Stimulated activated CD8-positive, alpha-beta memory T cell treated with anti-CD3 and anti-CD28 coated beads, Interleukin-4, amount 100 ng/mL, for 1 hour (primary cell): Measurements from ENCODE around the gene PLXNC1.

Experiments used
- DNase-seq, 2 donors: peaks; one replicate each; pipeline ENCODE4 v3.0.0-alpha.2; 2020; ENCODE audit warnings: low read depth in 2 of 2, low spot score in 1 of 2

The PLXNC1 gene

DNA sequence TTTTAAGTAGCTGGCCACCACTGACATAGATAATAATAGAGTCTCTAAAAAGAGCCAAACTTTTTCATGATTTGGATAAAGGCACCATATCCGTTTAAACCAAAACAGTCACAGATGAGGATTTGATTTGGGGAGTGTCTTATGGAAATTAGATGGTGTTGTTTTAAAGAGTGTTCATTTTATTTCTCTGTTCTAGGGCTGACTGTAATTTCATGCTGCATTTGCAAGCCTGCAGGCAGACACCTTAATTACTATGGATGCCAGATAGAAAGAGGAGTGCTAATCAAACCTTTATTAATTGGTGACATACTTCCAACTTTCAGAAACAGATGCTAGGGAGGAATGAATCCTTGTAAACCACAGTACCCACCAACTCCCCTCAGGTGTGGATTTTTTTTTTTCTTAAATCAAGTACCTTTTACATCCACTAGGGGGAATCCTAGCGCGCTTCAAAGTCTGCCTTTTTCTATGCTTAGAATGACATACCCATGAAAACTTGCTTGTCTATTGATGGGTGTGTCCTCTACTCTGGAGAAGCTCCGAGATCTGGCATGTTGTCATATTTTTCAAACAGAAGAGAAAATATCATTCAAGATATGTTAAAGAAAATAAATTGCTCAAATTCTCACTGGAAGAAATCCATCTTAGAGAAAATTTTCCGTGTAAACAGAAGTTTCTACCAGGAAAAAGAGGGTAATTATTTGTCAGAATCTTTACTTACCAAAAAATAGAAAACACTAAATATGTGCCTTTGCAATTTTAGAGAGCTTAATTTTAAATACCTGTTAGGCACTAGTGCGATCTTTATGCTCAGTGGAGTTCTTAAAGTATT is 14.2 kb upstream of the PLXNC1 start:
- no peak for DNase-seq

DNA sequence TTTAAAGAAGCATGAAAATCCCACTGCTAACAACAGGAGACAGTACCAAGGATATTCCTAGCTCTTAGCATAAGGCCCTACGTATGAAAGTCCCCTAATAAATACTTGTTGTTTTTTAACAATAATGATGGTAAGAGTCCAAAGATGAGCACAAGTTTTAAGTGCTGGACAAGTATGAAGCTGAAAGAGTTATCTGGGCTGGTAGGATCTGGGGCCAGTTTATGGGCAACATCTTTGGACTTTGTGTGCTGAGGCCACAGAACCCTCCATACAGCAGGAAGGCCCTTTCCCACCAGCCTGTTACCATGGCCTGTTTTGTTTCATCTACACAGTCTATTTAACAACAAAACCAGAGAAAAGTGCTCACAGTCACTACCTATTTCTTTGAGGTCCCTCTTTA is 12.5 kb upstream of the PLXNC1 start:
- no peak for DNase-seq

DNA sequence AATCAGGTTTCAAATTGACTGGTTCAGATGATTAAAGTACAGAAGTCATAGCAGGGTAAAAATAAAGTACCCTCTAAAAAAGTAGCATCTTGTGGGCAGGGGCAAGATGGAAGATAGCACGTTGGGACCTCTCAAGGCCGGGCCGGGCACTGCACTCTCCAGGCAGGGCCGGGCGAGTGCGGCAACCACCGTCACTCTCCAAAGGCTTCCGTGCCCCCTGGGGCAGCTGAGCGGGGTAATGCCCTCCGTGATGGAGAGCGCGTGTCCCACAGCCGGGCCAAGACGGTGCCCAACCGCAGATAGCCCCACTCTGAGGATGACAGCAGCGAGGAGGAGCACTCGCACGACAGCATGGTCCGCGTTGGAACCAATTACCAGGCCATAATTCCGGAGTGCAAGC is 8.6 kb upstream of the PLXNC1 start:
- no peak for DNase-seq

DNA sequence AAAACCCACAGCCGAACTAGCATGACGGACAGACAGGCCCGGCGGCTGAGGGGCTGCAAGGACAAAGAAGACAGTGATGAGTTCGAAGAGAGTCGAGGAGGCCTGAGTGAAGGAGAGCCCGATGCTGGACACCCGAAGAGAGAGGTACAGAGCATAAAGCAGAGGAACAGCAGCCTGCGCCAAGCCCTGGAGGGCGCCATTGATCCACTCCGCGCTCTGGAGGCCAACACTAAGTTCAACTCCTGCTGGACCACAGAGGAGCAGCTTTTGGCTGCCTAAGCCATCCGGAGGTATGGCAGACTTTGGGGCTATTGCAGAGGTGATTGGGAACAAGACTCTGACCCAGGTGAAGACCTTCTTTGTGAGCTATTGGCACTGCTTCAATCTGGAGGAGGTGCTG is 7.8 kb upstream of the PLXNC1 start:
- no peak for DNase-seq

DNA sequence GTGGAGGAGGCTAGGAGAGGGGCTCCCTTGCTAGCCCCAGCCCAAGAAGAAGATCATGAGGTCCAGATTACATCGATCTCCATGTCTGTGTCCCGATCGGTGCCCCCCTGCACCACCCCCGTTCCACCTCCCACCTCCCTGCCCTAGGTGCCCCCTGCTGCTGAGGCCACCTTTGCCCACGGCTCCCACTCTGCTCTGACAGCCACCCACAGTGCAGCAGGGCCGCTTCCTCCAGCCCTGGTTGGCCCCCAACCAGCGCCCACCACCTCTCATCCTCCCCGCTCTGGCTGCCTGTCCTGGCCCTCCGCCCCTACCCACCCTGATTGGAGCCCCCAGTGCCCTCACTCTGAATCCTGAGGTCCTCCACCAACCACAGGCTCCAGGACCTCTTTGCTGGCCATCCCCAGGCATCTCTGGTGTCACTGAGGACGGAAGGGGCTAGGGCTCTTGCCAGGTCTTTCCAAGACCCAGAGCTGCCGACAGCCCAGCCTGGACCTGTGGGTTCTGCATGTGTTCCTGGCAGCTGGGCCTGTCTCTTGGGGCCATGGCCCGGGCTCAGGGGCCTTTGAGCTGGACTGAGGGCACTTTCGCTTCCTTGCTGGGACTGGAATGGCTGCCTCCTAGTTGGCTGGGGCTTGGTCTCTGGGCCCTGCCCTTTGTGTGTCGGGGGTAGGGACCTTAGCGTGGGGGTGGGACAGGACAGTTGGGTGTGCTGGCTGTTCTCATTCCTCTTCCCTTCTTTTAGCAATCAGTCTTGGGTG is 7.2 kb upstream of the PLXNC1 start:
- no peak for DNase-seq

DNA sequence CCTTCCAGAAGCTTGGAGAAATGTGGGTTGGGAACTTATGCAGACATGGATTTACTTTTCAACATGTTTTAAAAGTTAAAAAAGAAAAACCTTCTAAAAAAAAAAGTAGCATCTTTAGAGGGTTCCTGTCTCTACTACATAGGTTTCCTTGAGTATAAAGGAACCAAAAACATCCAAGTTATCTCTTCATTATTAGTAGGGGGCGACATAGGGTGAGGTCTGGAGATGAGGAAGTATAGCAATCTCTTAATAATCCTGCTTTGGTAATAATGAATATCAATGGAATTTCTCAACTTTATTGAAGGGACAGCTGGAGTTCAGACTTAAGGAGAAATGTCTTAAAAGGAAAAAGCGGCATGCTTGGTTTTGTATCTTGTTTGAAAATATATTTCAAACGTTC is 6.5 kb upstream of the PLXNC1 start:
- no peak for DNase-seq

DNA sequence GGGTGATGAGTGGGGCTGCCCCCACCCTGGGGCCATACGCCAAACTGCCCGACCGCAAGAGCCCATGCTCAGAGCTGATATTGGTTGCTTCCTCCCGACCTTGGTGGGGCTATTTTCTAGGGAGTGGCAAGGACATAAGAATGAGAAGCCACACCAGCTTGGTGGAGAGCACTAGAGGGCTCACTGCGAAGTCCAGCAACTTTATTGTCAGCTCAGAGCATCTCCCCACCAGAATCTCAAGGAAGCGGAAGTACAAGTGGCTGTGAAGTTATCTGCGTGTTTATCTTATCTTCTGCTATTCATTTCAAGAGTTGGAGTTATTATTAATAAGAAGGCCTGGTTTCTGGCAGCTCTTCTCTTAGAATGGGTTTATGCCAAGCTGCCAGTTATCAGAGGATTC is 4.9 kb upstream of the PLXNC1 start:
- no peak for DNase-seq

DNA sequence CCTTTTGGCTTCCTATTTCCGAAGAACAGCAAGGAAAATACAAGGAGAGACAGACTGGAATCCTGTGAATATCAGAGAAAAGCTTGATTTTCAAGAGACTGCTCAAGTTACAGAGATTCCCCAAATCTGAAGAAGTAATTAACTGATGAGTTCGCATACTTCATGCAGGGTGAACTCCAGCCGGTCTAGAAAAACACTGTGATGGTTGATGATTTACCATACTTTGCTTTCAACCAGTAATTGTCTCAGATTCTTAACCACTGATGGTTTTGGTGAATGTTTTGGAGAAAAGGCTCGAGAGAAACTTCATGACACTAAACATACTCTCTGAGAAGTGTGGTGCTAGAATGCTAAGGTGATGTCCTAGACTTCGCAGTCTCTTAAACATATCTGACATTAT is 4.4 kb upstream of the PLXNC1 start:
- no peak for DNase-seq

DNA sequence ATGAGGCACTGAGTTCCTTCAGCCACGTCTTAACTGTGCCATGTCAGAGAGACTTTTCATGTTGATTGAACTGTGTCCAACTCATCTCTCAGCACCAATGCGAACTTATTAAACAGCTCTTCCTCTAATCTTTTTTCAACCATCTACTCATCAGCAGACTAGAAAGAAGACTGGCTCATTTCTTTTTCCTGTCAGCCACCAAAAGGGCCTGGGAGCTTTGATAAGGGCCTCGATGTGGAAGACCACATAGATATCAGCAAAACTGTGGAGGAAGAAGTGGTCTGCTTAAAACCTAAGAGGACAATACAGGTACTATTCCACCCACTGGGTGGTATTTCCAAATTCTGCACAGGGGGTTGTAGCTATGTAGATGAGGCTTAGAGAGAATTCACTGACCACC is 3.6 kb upstream of the PLXNC1 start:
- DNase-seq: no peak

DNA sequence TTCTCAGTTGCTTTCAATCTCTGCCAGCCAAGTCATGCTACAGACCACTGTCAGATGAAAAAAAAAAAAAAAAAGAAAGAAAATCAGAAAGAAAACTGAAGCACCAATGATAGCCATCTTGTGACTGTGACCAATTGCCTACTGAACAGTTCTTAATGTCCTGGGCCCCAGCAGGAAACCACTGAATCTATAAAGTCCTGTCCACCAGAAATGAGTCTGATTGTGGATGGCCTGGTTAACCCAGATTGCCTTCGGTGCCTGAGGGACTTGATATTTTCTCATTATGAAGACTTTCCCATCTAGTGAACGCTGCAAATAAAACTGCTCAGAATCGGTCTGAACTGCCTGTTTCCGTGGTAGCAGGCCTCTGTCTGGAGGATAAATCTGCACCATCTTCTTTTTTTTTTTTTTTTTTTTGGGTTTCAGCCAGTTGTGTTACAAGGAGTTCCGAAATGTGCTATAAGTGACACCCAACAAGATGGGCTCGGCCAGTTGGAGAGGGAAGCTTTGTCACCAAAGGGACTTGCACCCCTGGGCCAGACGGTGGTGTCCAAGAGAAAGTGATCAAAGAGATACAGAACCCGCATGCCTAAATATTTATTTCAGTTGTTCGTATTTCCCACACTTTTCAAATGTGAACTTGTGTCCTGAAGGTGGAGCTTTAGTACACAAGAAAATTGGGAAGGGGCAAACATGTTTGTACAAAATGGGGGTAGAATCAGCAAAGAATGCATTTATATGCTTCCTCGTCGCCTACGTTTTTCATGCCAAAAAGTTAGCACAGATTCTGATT is 3.0 kb upstream of the PLXNC1 start:
- no peak for DNase-seq

DNA sequence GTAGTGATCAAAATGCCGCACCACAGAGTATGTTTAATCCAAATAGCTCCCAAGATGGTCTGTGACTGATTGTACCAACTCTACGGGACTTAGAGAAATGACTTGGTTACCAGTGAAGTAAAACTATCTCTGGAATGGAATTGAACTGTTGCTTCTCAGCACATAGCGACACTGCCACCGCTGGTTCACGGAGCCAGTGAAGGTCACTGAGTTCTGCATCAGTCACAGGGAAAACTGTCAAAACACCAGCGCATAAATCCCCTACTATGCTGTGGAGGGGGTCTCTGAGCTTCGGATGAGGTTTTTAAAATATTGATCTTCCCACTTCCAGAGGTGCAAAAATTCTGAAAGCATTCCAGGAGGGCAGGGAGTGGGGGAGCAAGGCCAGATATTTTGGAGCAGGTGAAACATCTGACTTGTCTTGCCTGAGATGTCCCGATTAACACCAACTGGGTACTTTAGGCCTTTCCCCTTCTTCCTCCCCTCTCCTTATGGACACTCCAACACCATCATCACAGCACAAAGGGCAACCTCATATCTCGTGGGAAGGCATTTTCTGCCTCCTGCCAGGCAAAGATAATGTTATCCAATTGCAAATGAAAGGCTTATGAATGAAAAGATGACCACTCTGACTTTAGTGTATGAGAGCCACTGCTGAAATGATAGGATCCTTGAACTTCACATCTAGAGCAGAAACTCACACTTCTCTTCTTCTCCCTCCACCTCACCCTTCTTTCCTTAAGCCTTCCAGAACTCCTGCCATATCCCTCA is 2.0 kb upstream of the PLXNC1 start:
- no peak for DNase-seq

DNA sequence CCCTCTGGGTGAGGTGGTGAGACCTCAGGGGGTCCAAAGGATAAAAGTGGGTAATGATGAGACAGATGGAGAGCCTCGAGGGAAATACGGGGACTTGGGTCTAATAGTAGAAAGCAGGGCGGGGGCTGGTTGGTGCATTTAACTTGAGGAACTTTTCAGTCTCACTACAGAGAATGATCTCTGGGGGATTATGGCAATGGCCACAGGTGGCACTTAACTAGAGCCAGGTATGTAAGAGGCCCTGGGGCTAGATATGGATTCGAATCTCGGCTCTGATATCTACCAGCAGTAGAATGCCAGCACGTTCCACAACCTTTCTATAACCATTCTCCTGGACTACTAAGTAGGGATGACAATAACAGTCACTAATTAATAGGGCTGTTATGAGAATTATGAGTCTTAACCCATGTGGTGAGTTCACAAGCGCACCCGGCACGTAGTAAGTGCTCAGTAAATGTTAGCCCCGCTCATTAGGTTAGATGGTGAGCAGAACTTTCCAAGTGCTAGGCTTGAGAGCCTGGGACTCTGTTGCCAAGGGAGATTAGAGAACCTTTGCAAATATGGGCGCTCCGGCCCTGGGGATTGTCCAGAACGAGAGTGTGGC is 888 bp upstream of the PLXNC1 start:
- DNase-seq: no peak

DNA sequence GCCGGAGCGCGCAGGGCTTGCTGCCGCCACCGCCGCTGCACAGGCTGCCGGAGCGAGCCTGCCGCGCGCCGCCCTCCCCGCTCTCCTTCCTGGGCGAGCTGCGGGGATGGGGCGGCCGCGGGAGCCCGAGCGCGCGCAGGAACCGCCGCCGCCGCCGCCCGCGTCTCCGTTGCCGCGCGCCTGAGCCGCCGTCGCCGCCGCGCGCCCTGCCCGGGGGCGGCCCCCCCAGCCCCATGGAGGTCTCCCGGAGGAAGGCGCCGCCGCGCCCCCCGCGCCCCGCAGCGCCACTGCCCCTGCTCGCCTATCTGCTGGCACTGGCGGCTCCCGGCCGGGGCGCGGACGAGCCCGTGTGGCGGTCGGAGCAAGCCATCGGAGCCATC is 352 bp downstream of the PLXNC1 start:
- DNase-seq: no peak

DNA sequence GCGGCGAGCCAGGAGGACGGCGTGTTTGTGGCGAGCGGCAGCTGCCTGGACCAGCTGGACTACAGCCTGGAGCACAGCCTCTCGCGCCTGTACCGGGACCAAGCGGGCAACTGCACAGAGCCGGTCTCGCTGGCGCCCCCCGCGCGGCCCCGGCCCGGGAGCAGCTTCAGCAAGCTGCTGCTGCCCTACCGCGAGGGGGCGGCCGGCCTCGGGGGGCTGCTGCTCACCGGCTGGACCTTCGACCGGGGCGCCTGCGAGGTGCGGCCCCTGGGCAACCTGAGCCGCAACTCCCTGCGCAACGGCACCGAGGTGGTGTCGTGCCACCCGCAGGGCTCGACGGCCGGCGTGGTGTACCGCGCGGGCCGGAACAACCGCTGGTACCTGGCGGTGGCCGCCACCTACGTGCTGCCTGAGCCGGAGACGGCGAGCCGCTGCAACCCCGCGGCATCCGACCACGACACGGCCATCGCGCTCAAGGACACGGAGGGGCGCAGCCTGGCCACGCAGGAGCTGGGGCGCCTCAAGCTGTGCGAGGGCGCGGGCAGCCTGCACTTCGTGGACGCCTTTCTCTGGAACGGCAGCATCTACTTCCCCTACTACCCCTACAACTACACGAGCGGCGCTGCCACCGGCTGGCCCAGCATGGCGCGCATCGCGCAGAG is 873 bp downstream of the PLXNC1 start:
- DNase-seq: peak in 1 of 2 donors; percentile 13

DNA sequence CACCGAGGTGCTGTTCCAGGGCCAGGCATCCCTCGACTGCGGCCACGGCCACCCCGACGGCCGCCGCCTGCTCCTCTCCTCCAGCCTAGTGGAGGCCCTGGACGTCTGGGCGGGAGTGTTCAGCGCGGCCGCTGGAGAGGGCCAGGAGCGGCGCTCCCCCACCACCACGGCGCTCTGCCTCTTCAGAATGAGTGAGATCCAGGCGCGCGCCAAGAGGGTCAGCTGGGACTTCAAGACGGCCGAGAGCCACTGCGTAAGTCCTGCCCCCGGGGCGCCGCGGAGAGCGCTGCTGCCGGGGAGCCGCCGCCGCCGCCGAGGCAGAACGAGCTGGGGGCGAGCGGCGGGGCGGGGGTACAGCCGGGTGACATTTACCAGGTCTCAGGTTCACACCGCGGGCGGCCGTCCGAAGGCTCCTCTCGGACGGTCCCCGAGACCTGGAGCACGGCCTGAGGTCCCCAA is 1.4 kb downstream of the PLXNC1 start:
- no peak for DNase-seq

DNA sequence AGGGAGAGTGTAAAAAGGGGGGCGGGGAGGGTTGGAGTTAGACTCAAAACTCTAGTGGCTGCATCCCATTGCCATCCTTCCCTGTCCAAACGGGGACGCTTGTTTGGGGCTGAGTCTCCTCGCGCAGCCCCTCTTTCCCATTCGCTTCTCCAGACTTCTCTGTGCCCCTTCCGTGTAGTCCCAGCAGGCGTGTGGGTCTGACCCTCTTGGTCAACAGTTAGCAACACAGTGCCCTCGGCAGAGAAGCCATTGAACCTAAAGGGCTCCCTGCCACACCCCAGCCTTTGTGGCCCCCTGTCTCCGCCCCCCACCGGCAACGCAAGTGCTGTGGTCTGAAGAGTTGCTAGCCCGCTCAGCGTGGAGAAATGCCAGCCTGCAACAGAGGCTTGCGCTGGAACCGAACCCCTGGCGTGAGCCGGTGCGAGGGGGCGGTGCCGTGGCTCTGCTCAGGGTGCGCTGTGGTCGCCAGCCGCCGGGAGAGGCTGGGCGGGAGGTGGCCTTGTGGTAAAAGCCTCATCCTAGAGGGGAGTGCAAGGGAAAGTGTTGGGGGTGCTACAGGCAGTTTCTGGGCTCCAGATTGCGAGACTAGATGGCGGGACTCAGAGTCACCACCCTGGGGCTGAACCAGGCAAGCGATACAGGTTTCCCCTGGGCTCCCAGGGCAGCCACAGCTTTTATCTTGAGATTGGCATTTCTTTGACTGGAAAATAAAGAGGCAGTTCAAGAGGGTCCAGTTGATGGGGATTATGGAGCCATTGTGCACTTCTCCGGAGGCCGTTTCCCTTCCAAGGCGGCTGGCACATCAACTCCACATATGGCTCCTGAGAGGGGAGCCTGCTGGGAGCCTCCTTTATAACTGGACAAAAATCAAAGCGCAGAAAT is 2.1 kb downstream of the PLXNC1 start:
- no peak for DNase-seq

DNA sequence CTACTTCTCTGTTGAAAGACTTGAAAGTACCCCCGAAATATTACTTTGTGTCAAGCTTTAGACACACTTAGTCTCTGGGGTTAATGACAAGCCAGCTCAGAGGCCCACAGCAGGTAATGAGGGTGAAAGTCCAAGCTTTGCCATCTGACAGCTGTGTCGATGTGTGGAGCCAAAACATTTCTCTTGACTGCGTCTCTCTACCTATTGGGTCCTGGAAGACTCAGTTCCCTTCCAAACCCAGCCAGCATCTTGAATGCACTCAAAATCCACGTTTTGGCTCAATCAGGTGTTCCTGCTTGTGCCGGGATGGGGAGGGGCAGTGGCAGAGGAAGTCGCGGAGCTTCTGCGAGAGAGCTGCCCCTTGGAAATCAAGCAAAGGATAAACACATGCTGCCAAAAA is 3.2 kb downstream of the PLXNC1 start:
- no peak for DNase-seq

DNA sequence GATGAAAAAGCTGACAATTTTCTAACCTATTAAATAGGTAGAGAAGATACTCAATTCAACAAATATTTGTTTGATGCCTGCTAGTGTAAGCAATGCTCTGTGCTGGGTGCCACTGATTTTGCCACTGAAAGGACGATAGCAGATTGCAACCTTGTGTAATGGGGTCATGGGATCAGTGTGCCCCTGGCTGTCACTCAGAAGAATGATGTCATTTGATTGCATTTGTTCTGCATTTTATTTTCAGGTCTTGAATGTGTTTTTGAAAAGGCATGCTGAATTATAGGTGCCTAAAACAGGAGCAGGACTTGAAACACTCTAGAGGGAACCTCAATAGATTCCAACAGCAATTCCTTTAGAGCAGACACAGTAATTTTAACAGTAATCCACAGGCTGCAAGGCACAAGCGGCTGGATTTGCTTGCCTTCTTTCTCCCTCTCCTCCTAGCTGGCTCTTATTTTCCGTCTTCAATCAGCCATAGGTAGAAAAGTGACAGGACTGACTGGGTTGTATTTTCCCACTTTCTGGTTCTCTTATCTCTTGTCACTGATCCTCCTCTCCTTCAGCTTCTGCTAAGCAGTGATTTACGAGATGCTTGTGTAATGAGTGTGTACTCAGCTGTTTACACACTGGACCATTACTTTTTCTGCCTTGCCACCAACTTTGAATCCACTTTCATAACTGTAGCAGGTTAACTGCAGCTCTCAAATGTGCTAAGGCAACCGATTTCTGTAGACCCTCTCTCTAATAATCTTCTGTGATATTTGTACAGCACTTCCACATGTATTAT is 4.1 kb downstream of the PLXNC1 start:
- DNase-seq: no peak
